Endothelial cell of umbilical vein (primary cell): ENCODE measurements around the gene CCDC9B. TPM values are rescaled to one million over a fixed set of nuclear protein-coding genes. Genes with fewer than 3 reads are reported as not detected.

ENCODE experiments used
- BruUV-seq: library from RNA; stranded (reverse); fragments of 400-500 nt; replicated peaks from 2 replicates; lab custom pipeline; 2021; lab: Mats Ljungman, UMichigan
- CTCF ChIA-PET: fragments of 300-600, 350-600 bp; sonication (Branson Sonifier 250); formaldehyde crosslinking; loops from one replicate; lab custom pipeline; 2021; ENCODE audit warnings: antibody characterized with exemption, inconsistent platforms; lab: Charles Lee
- POLR2A ChIA-PET: fragments of 300-600, 350-600 bp; sonication (Branson Sonifier 250); formaldehyde crosslinking; loops from one replicate; lab custom pipeline; 2021; ENCODE audit warnings: antibody characterized with exemption, inconsistent platforms; lab: Charles Lee
- DNase-seq: peaks from one replicate; pipeline ENCODE4 v3.0.0-alpha.2; 2011; ENCODE audit warnings: low read depth, low spot score
- FAIRE-seq: peaks from 2 replicates; lab custom pipeline; 2011; peaks lifted over from hg19 to GRCh38; lab: Jason Lieb, UNC
- H2AFZ ChIP-seq: 2 replicates; pipeline ENCODE4 v1.6.0; 2012; ENCODE audit warnings: low read depth, low read length, control low read depth, inconsistent platforms
- H3K27ac ChIP-seq: 2 replicates; pipeline ENCODE4 v1.5.1; 2011; ENCODE audit warnings: low read depth, mild to moderate bottlenecking, control low read depth, low read length, moderate library complexity; ENCODE audit not compliant: insufficient read depth
- H3K27me3 ChIP-seq, 2 experiments: 2 replicates each; pipeline versions ENCODE4 v1.6.0 to v1.6.1; 2011; ENCODE audit warnings: low read length in 2 of 2, mixed read lengths in 1 of 2; ENCODE audit not compliant: control insufficient read depth in 2 of 2, insufficient read depth in 2 of 2
- H3K36me3 ChIP-seq, 2 experiments: 2 replicates in 1 of 2; 3 replicates in 1 of 2; pipeline ENCODE4 v1.5.1; 2011; ENCODE audit warnings: low read length in 2 of 2, mild to moderate bottlenecking in 1 of 2, moderate library complexity in 1 of 2; ENCODE audit not compliant: control insufficient read depth in 2 of 2, insufficient read depth in 2 of 2; ENCODE audit errors: extremely low read depth in 1 of 2
- H3K4me1 ChIP-seq: 3 replicates; pipeline ENCODE4 v1.5.1; 2011; ENCODE audit warnings: mild to moderate bottlenecking, low read length; ENCODE audit not compliant: control insufficient read depth, insufficient read depth; ENCODE audit errors: extremely low read depth
- H3K4me2 ChIP-seq: 2 replicates; pipeline ENCODE4 v1.6.1; 2011; ENCODE audit warnings: low read length, control low read depth, mixed read lengths; ENCODE audit not compliant: insufficient read depth
- H3K4me3 ChIP-seq, 3 experiments: fragments of 200-600 bp in 1 of 3; sonication (generic), shearing (Covaris generic) in 1 of 3; replicated peaks in 1 of 3; 2 replicates each; pipeline ENCODE4 v1.5.1; 2011 to 2016; ENCODE audit warnings: control low read depth in 3 of 3, low read length in 3 of 3, mild to moderate bottlenecking in 2 of 3, inconsistent platforms in 1 of 3, low read depth in 1 of 3, moderate library complexity in 1 of 3; ENCODE audit not compliant: insufficient read depth in 1 of 3
- H3K79me2 ChIP-seq: 2 replicates; pipeline ENCODE4 v1.6.0; 2012; ENCODE audit warnings: low read length, inconsistent platforms; ENCODE audit not compliant: control insufficient read depth, insufficient read depth
- H3K9ac ChIP-seq: replicated peaks from 2 replicates; pipeline ENCODE3; 2011; ENCODE audit warnings: low read length, control low read depth; ENCODE audit not compliant: insufficient read depth; ENCODE audit errors: extremely low read depth
- H3K9me1 ChIP-seq: replicated peaks from 3 replicates; pipeline ENCODE4 v1.6.0; 2011; ENCODE audit warnings: mild to moderate bottlenecking, low read length; ENCODE audit not compliant: control insufficient read depth, insufficient read depth; ENCODE audit errors: extremely low read depth
- H3K9me3 ChIP-seq: replicated peaks from 2 replicates; pipeline ENCODE4 v1.5.1; 2012; ENCODE audit warnings: low read length, inconsistent platforms; ENCODE audit not compliant: control insufficient read depth, insufficient read depth
- H4K20me1 ChIP-seq: replicated peaks from 2 replicates; pipeline ENCODE3; 2011; ENCODE audit warnings: mild to moderate bottlenecking, low read length; ENCODE audit not compliant: control insufficient read depth, insufficient read depth; ENCODE audit errors: extremely low read depth
- EZH2 ChIP-seq: IDR thresholded peaks from 2 replicates; pipeline ENCODE4 v1.6.1; 2012; ENCODE audit warnings: borderline replicate concordance, low read depth, mild to moderate bottlenecking, moderate library complexity, low read length, inconsistent platforms; ENCODE audit not compliant: severe bottlenecking
- FOS ChIP-seq: IDR thresholded peaks from 2 replicates; pipeline ENCODE4 v1.6.1; 2011; ENCODE audit warnings: mild to moderate bottlenecking, low read length, moderate library complexity, borderline replicate concordance; ENCODE audit not compliant: insufficient read depth
- GATA2 ChIP-seq: IDR thresholded peaks from 2 replicates; pipeline ENCODE4 v1.7.0; 2011; ENCODE audit warnings: low read depth, mild to moderate bottlenecking, moderate library complexity, mixed read lengths, low read length; ENCODE audit not compliant: insufficient read length, insufficient read depth
- JUN ChIP-seq: IDR thresholded peaks from 2 replicates; pipeline ENCODE4 v1.6.1; 2011; ENCODE audit warnings: borderline replicate concordance, low read depth; ENCODE audit not compliant: insufficient read length, insufficient read depth
- MYC ChIP-seq: IDR thresholded peaks from one replicate; pipeline ENCODE4 v1.6.1; 2011; ENCODE audit warnings: mild to moderate bottlenecking, low read depth, low read length
- POLR2A ChIP-seq: IDR thresholded peaks from 2 replicates; pipeline ENCODE4 v1.6.1; 2012; ENCODE audit warnings: low read depth, mild to moderate bottlenecking, control low read depth, low read length
- POLR2AphosphoS5 ChIP-seq: IDR thresholded peaks from 2 replicates; pipeline ENCODE4 v1.6.1; 2012; ENCODE audit warnings: low read depth, mild to moderate bottlenecking, control low read depth, low read length, moderate library complexity; ENCODE audit not compliant: insufficient read depth
- dilution Hi-C: fragments of 300-500 bp; cut with MboI; formaldehyde crosslinking; loops from one replicate; pipeline ENCODE4 v1.15.0; 2019; ENCODE audit warnings: low sequenced_read_pairs; ENCODE audit not compliant: extremely low pct_ligation_motif_present
- intact Hi-C: fragments of 100-400 bp; cut with micrococcal nuclease; formaldehyde crosslinking; loops from one replicate; pipeline ENCODE4 v1.10.0; 2022
- polyA plus RNA-seq, 4 experiments: library from polyadenylated mRNA; depleted of rRNA in 3 of 4; stranded (reverse) in 3 of 4; unstranded in 1 of 4; fragments of >200 nt; gene quantifications; 2 replicates each; pipeline versions ENCODE4 v1.2.1 to v1.2.3, GENCODE V29; 2011 to 2012; ENCODE audit warnings: missing spikeins in 1 of 4
- total RNA-seq: library from RNA; stranded (reverse); gene quantifications from 2 replicates; pipeline ENCODE4 v1.2.3, GENCODE V29; 2021
- TF ChIP-seq, protein P1 (sequence below), 2 donors: IDR thresholded peaks; 1 replicate in 1 of 2; 2 replicates in 1 of 2; pipeline ENCODE4 v1.5.1; 2011; ENCODE audit warnings: low read length in 2 of 2, mild to moderate bottlenecking in 2 of 2, moderate library complexity in 2 of 2, control low read depth in 1 of 2, inconsistent platforms in 1 of 2, low read depth in 1 of 2; ENCODE audit not compliant: insufficient read depth in 1 of 2; ENCODE audit errors: extremely low read depth in 1 of 2
- TF ChIP-seq, protein P2 (sequence below): IDR thresholded peaks from 2 replicates; pipeline ENCODE4 v1.6.1; 2011; ENCODE audit not compliant: insufficient read depth, insufficient read length

Gene CCDC9B
- total and polyA plus RNA-seq, 2 donors (not counting 3 experiments of a cell fraction or from before 2014, with no cell fraction given) = 7.6 to 46.0 TPM

DNA sequence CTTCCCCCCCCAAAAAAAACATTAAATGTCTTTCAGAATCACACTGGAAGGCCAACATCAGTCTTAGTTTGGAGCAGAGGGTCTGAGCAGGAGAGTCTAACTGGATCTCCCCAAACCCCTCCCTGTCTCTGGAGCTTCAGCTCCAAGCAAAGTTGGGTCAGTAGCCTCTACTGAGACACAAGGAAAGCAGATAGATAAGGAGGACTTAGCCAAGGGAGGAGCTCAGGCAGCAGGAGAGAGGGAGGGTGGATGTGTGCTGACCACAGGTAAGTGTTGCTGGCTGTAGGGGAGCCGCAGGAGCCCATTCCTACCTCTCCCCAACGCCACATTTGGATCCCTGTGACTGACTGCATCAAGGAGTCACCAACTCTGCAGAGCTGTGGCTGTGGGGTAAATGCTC is 40.0 kb downstream of the CCDC9B start:
- Histone ChIP-seq H3K27ac (no peak overlapping the region), H3K9me1 (no peaks in the 10 kb centered on the region), H3K79me2 (no peaks in the 10 kb centered on the region), H3K4me1 (no peaks in the 10 kb centered on the region), H2AFZ (no peak overlapping the region), H3K4me2 (no peak overlapping the region), H3K4me3 (no peak overlapping the region), H3K27me3 (peaks cover 5 to 11% of the 10 kb centered on the region in 2 experiments), H3K36me3 (no peaks in the 10 kb centered on the region), H3K9ac (no peak overlapping the region), H4K20me1 (no peaks in the 10 kb centered on the region), H3K9me3 (no peaks in the 10 kb centered on the region)
- intact Hi-C loops (no loop called here), dilution Hi-C loops (no loop called here)
- POLR2A ChIA-PET = no interaction called here
- FAIRE-seq (no peak), DNase-seq (no peak)
- no peak for TF ChIP-seq POLR2AphosphoS5
- no peak for TF ChIP-seq POLR2A
- no peak for TF ChIP-seq FOS
- TF ChIP-seq, protein P1, sequence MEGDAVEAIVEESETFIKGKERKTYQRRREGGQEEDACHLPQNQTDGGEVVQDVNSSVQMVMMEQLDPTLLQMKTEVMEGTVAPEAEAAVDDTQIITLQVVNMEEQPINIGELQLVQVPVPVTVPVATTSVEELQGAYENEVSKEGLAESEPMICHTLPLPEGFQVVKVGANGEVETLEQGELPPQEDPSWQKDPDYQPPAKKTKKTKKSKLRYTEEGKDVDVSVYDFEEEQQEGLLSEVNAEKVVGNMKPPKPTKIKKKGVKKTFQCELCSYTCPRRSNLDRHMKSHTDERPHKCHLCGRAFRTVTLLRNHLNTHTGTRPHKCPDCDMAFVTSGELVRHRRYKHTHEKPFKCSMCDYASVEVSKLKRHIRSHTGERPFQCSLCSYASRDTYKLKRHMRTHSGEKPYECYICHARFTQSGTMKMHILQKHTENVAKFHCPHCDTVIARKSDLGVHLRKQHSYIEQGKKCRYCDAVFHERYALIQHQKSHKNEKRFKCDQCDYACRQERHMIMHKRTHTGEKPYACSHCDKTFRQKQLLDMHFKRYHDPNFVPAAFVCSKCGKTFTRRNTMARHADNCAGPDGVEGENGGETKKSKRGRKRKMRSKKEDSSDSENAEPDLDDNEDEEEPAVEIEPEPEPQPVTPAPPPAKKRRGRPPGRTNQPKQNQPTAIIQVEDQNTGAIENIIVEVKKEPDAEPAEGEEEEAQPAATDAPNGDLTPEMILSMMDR (IDR thresholded peaks at IDR 0.05; ENCODE audit: extremely low read depth in 1 of 2, insufficient read depth in 1 of 2, low read depth in 1 of 2, low read length in 2 of 2) = no peak
- CTCF ChIA-PET = interaction anchor here (1.1 to 3.9 kb wide), 5 partner anchors 9 to 26 kb away, joined by 3 to 32 read pairs (median 15); no protein-coding TSS in a partner anchor
- no TSS peak for BruUV-seq

DNA sequence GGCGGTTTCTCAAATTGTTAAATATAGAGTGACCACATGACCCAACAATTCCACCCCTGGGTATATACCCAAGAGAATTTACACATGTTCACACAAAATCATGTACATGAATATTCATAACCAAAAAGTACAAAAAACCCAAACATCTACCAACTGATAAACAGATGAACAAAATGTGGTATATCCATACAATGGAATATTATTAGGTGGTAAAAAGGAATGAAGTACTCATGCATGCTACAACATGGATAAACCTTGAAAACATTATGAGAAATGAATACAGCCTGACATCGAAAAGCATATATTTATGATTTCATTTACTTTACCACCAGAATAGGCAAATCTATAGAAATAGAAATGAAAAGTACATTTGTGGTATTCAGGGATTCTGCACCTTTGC is 40.4 kb downstream of the CCDC9B start:
- dilution Hi-C loops = no loop called here
- DNase-seq = no peak
- no peaks in the 10 kb centered on the region for H3K79me2 ChIP-seq
- no peak overlapping the region for H3K4me3 ChIP-seq
- H4K20me1 ChIP-seq = no peaks in the 10 kb centered on the region
- H3K27ac ChIP-seq = no peak overlapping the region
- intact Hi-C loops = no loop called here
- no peaks in the 10 kb centered on the region for H3K9me3 ChIP-seq
- no peak overlapping the region for H3K4me2 ChIP-seq
- ChIA-PET CTCF (interaction anchor here (1.1 to 3.9 kb wide), 4 partner anchors 9 to 25 kb away, joined by 3 to 32 read pairs (median 15); no protein-coding TSS in a partner anchor), POLR2A (no interaction called here)
- H3K36me3 ChIP-seq = no peaks in the 10 kb centered on the region
- no peak for TF ChIP-seq EZH2
- TF ChIP-seq FOS = no peak
- TF ChIP-seq JUN = no peak
- no peak for TF ChIP-seq POLR2AphosphoS5
- TF ChIP-seq, protein P2, sequence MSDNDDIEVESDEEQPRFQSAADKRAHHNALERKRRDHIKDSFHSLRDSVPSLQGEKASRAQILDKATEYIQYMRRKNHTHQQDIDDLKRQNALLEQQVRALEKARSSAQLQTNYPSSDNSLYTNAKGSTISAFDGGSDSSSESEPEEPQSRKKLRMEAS = no peak
- TF ChIP-seq, protein P1 (IDR thresholded peaks at IDR 0.05; ENCODE audit: extremely low read depth in 1 of 2, insufficient read depth in 1 of 2, low read depth in 1 of 2, low read length in 2 of 2) = no peak
- TF ChIP-seq POLR2A = no peak
- no peak for TF ChIP-seq GATA2
- no peak for TF ChIP-seq MYC
- H3K9ac ChIP-seq = no peak overlapping the region
- no peak overlapping the region for H2AFZ ChIP-seq
- peaks cover 9 to 11% of the 10 kb centered on the region in 2 experiments for H3K27me3 ChIP-seq
- no TSS peak for BruUV-seq
- FAIRE-seq = no peak
- no peaks in the 10 kb centered on the region for H3K4me1 ChIP-seq
- no peaks in the 10 kb centered on the region for H3K9me1 ChIP-seq
